Activated B cell treated with CpG ODN at 0.5 μM for 24 hours (primary cell): Measurements from ENCODE around the gene SPEF1. TPM values are rescaled to one million over a fixed set of nuclear protein-coding genes. Genes with fewer than 3 reads are reported as not detected.

ENCODE experiments used
- ATAC-seq: fragments of 200-7000 bp; cut with Tn5 transposase; one replicate; pipeline ENCODE4 v1.10.0; 2021; ENCODE audit warnings: low read depth, mild to moderate bottlenecking, moderate library complexity
- CTCF ChIA-PET: fragments of 350-600 bp; sonication (Branson Sonifier 250); formaldehyde crosslinking; loops from one replicate; lab custom pipeline; 2021; ENCODE audit warnings: antibody characterized with exemption; lab: Charles Lee
- POLR2A ChIA-PET: fragments of 350-600 bp; sonication (Branson Sonifier 250); formaldehyde crosslinking; loops from one replicate; lab custom pipeline; 2021; ENCODE audit warnings: antibody characterized with exemption; lab: Charles Lee
- DNase-seq: peaks from one replicate; pipeline ENCODE4 v3.0.0; 2022
- H3K27ac Mint-ChIP-seq: one replicate; pipeline ENCODE4 v1.8.0; 2020; ENCODE audit warnings: mixed read lengths
- H3K27me3 Mint-ChIP-seq: one replicate; pipeline ENCODE4 v1.8.0; 2021; ENCODE audit warnings: mixed read lengths
- H3K36me3 Mint-ChIP-seq: one replicate; pipeline ENCODE4 v1.8.0; 2021; ENCODE audit warnings: low read depth, mixed read lengths
- H3K4me1 Mint-ChIP-seq: one replicate; pipeline ENCODE4 v1.8.0; 2021; ENCODE audit warnings: mixed read lengths
- H3K4me3 Mint-ChIP-seq: one replicate; pipeline ENCODE4 v1.8.0; 2020; ENCODE audit warnings: mild to moderate bottlenecking, mixed read lengths
- H3K9me3 Mint-ChIP-seq: one replicate; pipeline ENCODE4 v1.8.0; 2020; ENCODE audit warnings: mixed read lengths
- intact Hi-C: fragments of 100-400 bp; cut with micrococcal nuclease; formaldehyde crosslinking; loops from one replicate; pipeline ENCODE4 v1.15.1; 2024
- total RNA-seq: library from RNA; stranded (reverse); gene quantifications from 2 replicates; pipeline ENCODE4 v1.2.3, GENCODE V29; 2022
- TF ChIP-seq, protein P1 (sequence below): fragments of 200-600 bp; IDR thresholded peaks from one replicate; pipeline ENCODE4 v1.8.0; 2022; ENCODE audit warnings: antibody characterized with exemption, mild to moderate bottlenecking

The SPEF1 gene
- total RNA-seq, 1 donor from 2014 or later: not detected

- intact Hi-C loops: no loop called here
- DNase-seq (no peak), ATAC-seq (no peak)
- TF ChIP-seq, protein P1, sequence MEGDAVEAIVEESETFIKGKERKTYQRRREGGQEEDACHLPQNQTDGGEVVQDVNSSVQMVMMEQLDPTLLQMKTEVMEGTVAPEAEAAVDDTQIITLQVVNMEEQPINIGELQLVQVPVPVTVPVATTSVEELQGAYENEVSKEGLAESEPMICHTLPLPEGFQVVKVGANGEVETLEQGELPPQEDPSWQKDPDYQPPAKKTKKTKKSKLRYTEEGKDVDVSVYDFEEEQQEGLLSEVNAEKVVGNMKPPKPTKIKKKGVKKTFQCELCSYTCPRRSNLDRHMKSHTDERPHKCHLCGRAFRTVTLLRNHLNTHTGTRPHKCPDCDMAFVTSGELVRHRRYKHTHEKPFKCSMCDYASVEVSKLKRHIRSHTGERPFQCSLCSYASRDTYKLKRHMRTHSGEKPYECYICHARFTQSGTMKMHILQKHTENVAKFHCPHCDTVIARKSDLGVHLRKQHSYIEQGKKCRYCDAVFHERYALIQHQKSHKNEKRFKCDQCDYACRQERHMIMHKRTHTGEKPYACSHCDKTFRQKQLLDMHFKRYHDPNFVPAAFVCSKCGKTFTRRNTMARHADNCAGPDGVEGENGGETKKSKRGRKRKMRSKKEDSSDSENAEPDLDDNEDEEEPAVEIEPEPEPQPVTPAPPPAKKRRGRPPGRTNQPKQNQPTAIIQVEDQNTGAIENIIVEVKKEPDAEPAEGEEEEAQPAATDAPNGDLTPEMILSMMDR: no peak
- ChIA-PET CTCF (interaction anchor here (2.1 to 5.5 kb wide), 2 partner anchors 10 to 13 kb away, joined by 7 to 32 read pairs; partner anchors contain the start of gene ADISSP), POLR2A (interaction anchor here (1.1 to 1.5 kb wide), 2 partner anchors 14 to 66 kb away, joined by 4 to 6 read pairs; partner anchors contain the start of genes ADISSP and AP5S1)
- H3K27me3 Mint-ChIP-seq: no peaks in the 10 kb centered on the region
- H3K4me1 Mint-ChIP-seq: peaks cover 11% of the 10 kb centered on the region
- no peak overlapping the region for H3K27ac Mint-ChIP-seq
- no peak overlapping the region for H3K4me3 Mint-ChIP-seq
- no peaks in the 10 kb centered on the region for H3K9me3 Mint-ChIP-seq
- H3K36me3 Mint-ChIP-seq: peaks cover 14% of the 10 kb centered on the region
These were observed 27.0 kb downstream of the SPEF1 start for GRCh38 chr20:3754276-3754630.

GRCh38 chr20:3753501-3754275 lies 27.6 kb downstream of the SPEF1 start:
- H3K36me3 Mint-ChIP-seq: peaks cover 14% of the 10 kb centered on the region
- intact Hi-C loops: loop anchor here (1.0 kb wide), 5 partner anchors 15 to 332 kb away; partner anchors contain the start of gene AP5S1
- H3K4me1 Mint-ChIP-seq: peaks cover 11% of the 10 kb centered on the region
- DNase-seq (no peak), ATAC-seq (no peak)
- ChIA-PET POLR2A (interaction anchor here (0.9 to 1.5 kb wide), 3 partner anchors 14 to 66 kb away, joined by 4 to 6 read pairs (median 4); partner anchors contain the start of genes ADISSP and AP5S1), CTCF (interaction anchor here (1.5 to 5.5 kb wide), 3 partner anchors 10 to 332 kb away, joined by 6 to 32 read pairs (median 7); partner anchors contain the start of gene ADISSP)
- H3K27ac Mint-ChIP-seq: no peak overlapping the region
- no peak overlapping the region for H3K4me3 Mint-ChIP-seq
- H3K9me3 Mint-ChIP-seq: no peaks in the 10 kb centered on the region
- H3K27me3 Mint-ChIP-seq: no peaks in the 10 kb centered on the region
- TF ChIP-seq, protein P1: no peak

DNA sequence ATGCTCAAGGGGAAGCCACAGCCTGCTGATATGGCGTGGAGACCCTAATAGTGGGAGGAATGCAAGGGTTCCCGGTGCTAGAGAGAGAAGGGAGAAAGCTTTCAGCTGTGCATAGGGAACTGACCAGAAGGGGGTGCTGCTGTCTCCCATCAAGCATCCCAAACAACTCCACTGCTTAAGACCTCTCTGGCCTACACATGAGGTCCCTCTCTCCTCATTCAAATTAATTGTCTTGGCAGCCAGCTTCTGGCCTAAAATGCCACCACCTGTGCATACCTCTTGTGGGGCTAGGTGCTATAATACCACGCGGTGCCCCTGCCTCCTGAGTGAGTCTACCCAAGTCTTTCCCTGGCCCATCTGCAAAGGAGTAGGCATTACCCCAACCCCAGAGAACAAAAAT lies 28.1 kb downstream of the SPEF1 start:
- ATAC-seq (peak; percentile 63), DNase-seq (no peak)
- H3K27ac Mint-ChIP-seq: no peak overlapping the region
- CTCF ChIA-PET: interaction anchor here (0.7 to 5.5 kb wide), 5 partner anchors 11 to 332 kb away, joined by 3 to 32 read pairs (median 6); partner anchors contain the start of genes ADISSP and SPEF1
- peak overlapping the region; percentile 12 for H3K4me3 Mint-ChIP-seq
- no peaks in the 10 kb centered on the region for H3K9me3 Mint-ChIP-seq
- intact Hi-C loops: loop anchor here (1.0 kb wide), 5 partner anchors 15 to 332 kb away; partner anchors contain the start of gene AP5S1
- TF ChIP-seq, protein P1: no peak
- H3K27me3 Mint-ChIP-seq: no peaks in the 10 kb centered on the region
- peaks cover 11% of the 10 kb centered on the region for H3K4me1 Mint-ChIP-seq
- POLR2A ChIA-PET: interaction anchor here (0.9 kb wide), 1 partner anchor 16 kb away, joined by 4 read pairs; no protein-coding TSS in a partner anchor
- peaks cover 12% of the 10 kb centered on the region for H3K36me3 Mint-ChIP-seq

DNA sequence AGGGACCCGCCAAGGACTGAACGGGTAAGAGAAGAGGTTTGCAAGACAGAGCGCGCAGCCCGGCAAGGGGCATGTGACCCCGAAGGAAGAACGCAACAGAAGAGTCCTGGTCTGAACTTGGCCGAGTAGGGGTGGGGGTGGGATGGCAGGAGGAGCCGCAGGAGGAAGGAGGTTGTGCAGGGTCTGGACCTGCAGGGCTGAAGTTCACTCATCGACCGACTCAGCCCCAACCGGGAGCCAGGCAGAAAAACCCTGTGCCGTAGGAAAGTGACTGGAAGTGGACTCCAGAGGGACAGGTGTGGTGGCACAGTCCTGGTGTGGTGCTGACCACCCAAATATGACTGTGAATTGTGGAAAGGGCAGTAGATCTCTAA lies 28.9 kb downstream of the SPEF1 start:
- H3K27me3 Mint-ChIP-seq: no peaks in the 10 kb centered on the region
- peaks cover 8% of the 10 kb centered on the region for H3K36me3 Mint-ChIP-seq
- ATAC-seq (no peak), DNase-seq (no peak)
- ChIA-PET POLR2A (interaction anchor here (0.6 to 0.9 kb wide), 2 partner anchors 11 to 16 kb away, joined by 3 to 4 read pairs; no protein-coding TSS in a partner anchor), CTCF (interaction anchor here (0.7 to 5.5 kb wide), 5 partner anchors 11 to 333 kb away, joined by 3 to 32 read pairs (median 6); partner anchors contain the start of genes ADISSP and SPEF1)
- intact Hi-C loops: no loop called here
- peaks cover 11% of the 10 kb centered on the region for H3K4me1 Mint-ChIP-seq
- peak overlapping the region; percentile 77 for H3K4me3 Mint-ChIP-seq
- TF ChIP-seq, protein P1: no peak
- H3K27ac Mint-ChIP-seq: peak overlapping the region; percentile 63
- no peaks in the 10 kb centered on the region for H3K9me3 Mint-ChIP-seq
